K562 (cell line): ENCODE data around the gene TTL. TPM values are rescaled to one million over a fixed set of nuclear protein-coding genes. Genes with fewer than 3 reads are reported as not detected.

ENCODE experiments used
- IRF2 ChIP-seq: sonication (generic); formaldehyde crosslinking; IDR thresholded peaks from 2 replicates; pipeline ENCODE4 v1.8.1; 2022; ENCODE audit warnings: mild to moderate bottlenecking, missing genetic modification reagents
- ZNF316 ChIP-seq: fragments of 450-650 bp; IDR thresholded peaks from 2 replicates; pipeline ENCODE4 v1.6.1; 2016
- polyA plus RNA-seq, 8 experiments: library from polyadenylated mRNA; depleted of rRNA in 4 of 8; stranded (reverse) in 5 of 8; unstranded in 3 of 8; fragments of >200 nt; fragmentation: Nextera tagmentation in 2 of 8; fragmentation: Illumina TruSeq in 1 of 8; extraction: Ambion mirVana in 2 of 8; extraction: Trizol in 1 of 8; gene quantifications; 2 replicates each; pipeline versions ENCODE4 v1.2.1 to v1.2.3, GENCODE V29; 2011 to 2014; ENCODE audit warnings: inconsistent platforms in 1 of 8, missing spikeins in 1 of 8
- total RNA-seq, 7 experiments: library from RNA; depleted of rRNA in 6 of 7; stranded (reverse); fragments of >200 nt in 6 of 7; fragmentation: Illumina TruSeq in 2 of 7; extraction: Trizol in 2 of 7; gene quantifications; 2 replicates each; pipeline versions ENCODE4 v1.2.1 to v1.2.3, GENCODE V29; 2011 to 2021; ENCODE audit warnings: low replicate concordance in 1 of 7
- TF ChIP-seq, protein P1 (sequence below): fragments of 450-650 bp; IDR thresholded peaks from 2 replicates; pipeline ENCODE4 v1.6.1; 2016; ENCODE audit warnings: antibody characterized with exemption
- TF ChIP-seq, protein P2 (sequence below): fragments of 250-450 bp; sonication (Bioruptor Pico); IDR thresholded peaks from 2 replicates; pipeline ENCODE4 v1.6.1; 2021; ENCODE audit warnings: mild to moderate bottlenecking
- TF ChIP-seq, protein P3 (sequence below): fragments of 450-650 bp; IDR thresholded peaks from 2 replicates; pipeline ENCODE4 v1.6.1; 2016; ENCODE audit warnings: mild to moderate bottlenecking, moderate library complexity

TTL gene
- total and polyA plus RNA-seq, 9 of the 15 experiments (the other 6 are each of a cell fraction or from before 2014, with no cell fraction given), result 9.4 to 54.4 (median 34.9) TPM

DNA sequence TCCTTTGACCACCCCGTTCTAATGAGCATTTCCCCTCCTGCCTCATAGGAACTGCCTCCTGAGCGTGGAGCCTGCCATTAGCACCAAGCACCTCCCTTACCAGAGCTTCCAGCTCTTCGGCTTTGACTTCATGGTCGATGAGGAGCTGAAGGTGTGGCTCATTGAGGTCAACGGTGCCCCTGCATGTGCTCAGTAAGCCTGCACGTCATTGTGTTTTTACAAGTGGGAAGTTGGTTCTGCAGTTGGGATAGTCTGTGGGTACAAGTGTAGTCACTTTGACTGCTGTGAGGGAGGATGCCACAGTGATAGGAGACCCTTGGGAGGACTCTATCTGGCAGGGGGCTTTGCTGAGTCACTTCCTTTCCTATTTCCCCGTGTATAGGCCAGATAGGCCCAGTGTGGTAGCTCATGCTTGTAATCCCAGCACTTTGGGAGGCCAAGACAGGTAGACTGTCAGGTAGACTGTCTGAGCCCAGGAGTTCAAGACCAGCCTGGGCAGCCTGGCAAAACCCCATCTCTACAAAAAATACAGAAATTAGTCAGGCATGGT is 38.4 kb downstream of the TTL start (continued):
- TF ChIP-seq, protein P1, sequence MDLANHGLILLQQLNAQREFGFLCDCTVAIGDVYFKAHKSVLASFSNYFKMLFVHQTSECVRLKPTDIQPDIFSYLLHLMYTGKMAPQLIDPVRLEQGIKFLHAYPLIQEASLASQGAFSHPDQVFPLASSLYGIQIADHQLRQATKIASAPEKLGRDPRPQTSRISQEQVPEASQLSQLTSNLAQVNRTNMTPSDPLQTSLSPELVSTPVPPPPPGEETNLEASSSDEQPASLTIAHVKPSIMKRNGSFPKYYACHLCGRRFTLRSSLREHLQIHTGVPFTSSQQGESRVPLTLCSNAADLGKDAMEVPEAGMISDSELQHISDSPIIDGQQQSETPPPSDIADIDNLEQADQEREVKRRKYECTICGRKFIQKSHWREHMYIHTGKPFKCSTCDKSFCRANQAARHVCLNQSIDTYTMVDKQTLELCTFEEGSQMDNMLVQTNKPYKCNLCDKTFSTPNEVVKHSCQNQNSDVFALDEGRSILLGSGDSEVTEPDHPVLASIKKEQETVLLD, result 0 out of 2 replicates have a peak, but pooled peaks have one; percentile 35
- TF ChIP-seq IRF2 (CRISPR knock-in tag) (no peak), ZNF316 (peak; percentile 36; the same call in 1 of the 2 replicates)
- TF ChIP-seq, protein P2, sequence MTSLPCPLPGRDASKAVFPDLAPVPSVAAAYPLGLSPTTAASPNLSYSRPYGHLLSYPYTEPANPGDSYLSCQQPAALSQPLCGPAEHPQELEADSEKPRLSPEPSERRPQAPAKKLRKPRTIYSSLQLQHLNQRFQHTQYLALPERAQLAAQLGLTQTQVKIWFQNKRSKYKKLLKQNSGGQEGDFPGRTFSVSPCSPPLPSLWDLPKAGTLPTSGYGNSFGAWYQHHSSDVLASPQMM (CRISPR knock-in tag), result no peak
- TF ChIP-seq, protein P3, sequence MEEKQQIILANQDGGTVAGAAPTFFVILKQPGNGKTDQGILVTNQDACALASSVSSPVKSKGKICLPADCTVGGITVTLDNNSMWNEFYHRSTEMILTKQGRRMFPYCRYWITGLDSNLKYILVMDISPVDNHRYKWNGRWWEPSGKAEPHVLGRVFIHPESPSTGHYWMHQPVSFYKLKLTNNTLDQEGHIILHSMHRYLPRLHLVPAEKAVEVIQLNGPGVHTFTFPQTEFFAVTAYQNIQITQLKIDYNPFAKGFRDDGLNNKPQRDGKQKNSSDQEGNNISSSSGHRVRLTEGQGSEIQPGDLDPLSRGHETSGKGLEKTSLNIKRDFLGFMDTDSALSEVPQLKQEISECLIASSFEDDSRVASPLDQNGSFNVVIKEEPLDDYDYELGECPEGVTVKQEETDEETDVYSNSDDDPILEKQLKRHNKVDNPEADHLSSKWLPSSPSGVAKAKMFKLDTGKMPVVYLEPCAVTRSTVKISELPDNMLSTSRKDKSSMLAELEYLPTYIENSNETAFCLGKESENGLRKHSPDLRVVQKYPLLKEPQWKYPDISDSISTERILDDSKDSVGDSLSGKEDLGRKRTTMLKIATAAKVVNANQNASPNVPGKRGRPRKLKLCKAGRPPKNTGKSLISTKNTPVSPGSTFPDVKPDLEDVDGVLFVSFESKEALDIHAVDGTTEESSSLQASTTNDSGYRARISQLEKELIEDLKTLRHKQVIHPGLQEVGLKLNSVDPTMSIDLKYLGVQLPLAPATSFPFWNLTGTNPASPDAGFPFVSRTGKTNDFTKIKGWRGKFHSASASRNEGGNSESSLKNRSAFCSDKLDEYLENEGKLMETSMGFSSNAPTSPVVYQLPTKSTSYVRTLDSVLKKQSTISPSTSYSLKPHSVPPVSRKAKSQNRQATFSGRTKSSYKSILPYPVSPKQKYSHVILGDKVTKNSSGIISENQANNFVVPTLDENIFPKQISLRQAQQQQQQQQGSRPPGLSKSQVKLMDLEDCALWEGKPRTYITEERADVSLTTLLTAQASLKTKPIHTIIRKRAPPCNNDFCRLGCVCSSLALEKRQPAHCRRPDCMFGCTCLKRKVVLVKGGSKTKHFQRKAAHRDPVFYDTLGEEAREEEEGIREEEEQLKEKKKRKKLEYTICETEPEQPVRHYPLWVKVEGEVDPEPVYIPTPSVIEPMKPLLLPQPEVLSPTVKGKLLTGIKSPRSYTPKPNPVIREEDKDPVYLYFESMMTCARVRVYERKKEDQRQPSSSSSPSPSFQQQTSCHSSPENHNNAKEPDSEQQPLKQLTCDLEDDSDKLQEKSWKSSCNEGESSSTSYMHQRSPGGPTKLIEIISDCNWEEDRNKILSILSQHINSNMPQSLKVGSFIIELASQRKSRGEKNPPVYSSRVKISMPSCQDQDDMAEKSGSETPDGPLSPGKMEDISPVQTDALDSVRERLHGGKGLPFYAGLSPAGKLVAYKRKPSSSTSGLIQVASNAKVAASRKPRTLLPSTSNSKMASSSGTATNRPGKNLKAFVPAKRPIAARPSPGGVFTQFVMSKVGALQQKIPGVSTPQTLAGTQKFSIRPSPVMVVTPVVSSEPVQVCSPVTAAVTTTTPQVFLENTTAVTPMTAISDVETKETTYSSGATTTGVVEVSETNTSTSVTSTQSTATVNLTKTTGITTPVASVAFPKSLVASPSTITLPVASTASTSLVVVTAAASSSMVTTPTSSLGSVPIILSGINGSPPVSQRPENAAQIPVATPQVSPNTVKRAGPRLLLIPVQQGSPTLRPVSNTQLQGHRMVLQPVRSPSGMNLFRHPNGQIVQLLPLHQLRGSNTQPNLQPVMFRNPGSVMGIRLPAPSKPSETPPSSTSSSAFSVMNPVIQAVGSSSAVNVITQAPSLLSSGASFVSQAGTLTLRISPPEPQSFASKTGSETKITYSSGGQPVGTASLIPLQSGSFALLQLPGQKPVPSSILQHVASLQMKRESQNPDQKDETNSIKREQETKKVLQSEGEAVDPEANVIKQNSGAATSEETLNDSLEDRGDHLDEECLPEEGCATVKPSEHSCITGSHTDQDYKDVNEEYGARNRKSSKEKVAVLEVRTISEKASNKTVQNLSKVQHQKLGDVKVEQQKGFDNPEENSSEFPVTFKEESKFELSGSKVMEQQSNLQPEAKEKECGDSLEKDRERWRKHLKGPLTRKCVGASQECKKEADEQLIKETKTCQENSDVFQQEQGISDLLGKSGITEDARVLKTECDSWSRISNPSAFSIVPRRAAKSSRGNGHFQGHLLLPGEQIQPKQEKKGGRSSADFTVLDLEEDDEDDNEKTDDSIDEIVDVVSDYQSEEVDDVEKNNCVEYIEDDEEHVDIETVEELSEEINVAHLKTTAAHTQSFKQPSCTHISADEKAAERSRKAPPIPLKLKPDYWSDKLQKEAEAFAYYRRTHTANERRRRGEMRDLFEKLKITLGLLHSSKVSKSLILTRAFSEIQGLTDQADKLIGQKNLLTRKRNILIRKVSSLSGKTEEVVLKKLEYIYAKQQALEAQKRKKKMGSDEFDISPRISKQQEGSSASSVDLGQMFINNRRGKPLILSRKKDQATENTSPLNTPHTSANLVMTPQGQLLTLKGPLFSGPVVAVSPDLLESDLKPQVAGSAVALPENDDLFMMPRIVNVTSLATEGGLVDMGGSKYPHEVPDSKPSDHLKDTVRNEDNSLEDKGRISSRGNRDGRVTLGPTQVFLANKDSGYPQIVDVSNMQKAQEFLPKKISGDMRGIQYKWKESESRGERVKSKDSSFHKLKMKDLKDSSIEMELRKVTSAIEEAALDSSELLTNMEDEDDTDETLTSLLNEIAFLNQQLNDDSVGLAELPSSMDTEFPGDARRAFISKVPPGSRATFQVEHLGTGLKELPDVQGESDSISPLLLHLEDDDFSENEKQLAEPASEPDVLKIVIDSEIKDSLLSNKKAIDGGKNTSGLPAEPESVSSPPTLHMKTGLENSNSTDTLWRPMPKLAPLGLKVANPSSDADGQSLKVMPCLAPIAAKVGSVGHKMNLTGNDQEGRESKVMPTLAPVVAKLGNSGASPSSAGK, result peak; percentile 60; the same call in 1 of the 2 replicates
